HepG2 (cell line): ENCODE data around the gene CTSA. TPM values are rescaled to one million over a fixed set of nuclear protein-coding genes. Genes with fewer than 3 reads are reported as not detected.
A peak's percentile ranks its signal among the peaks of the same experiment; 100 is the strongest.

Source experiments
- HNRNPUL1 ChIP-seq: fragments of 200-400 bp; formaldehyde crosslinking; IDR thresholded peaks from 2 replicates; pipeline ENCODE4 v1.6.1; 2017; ENCODE audit warnings: low read depth, mild to moderate bottlenecking, low read length, moderate library complexity
- JUN ChIP-seq: sonication (generic); formaldehyde crosslinking; IDR thresholded peaks from 2 replicates; pipeline ENCODE4 v1.4.0; 2020; ENCODE audit warnings: mild to moderate bottlenecking, missing genetic modification reagents
- KAT2B ChIP-seq: fragments of 150-350 bp; IDR thresholded peaks from 2 replicates; pipeline ENCODE4 v1.6.1; 2014; ENCODE audit warnings: low read depth, low read length, borderline replicate concordance
- NAIF1 ChIP-seq: sonication (generic); formaldehyde crosslinking; IDR thresholded peaks from 2 replicates; pipeline ENCODE4 v1.5.0; 2020; ENCODE audit warnings: mild to moderate bottlenecking, missing genetic modification reagents, borderline replicate concordance
- PCBP1 ChIP-seq: fragments of 200-400 bp; formaldehyde crosslinking; IDR thresholded peaks from 2 replicates; pipeline ENCODE4 v1.6.1; 2017; ENCODE audit warnings: mild to moderate bottlenecking, low read depth, low read length, borderline replicate concordance
- PCBP2 ChIP-seq: fragments of 200-400 bp; formaldehyde crosslinking; optimal IDR thresholded peaks from 2 replicates; pipeline ENCODE3; 2018; ENCODE audit warnings: low read length, low read depth; ENCODE audit not compliant: poor library complexity, severe bottlenecking
- RAD21 ChIP-seq: fragments of 450-650 bp; formaldehyde crosslinking; IDR thresholded peaks from 2 replicates; pipeline ENCODE4 v1.5.0; 2020; ENCODE audit warnings: mild to moderate bottlenecking
- SETDB1 ChIP-seq: sonication (generic); formaldehyde crosslinking; IDR thresholded peaks from 2 replicates; pipeline ENCODE4 v1.5.1; 2020; ENCODE audit warnings: missing genetic modification reagents, mild to moderate bottlenecking, borderline replicate concordance
- TCF7 ChIP-seq: sonication (generic); IDR thresholded peaks from 2 replicates; pipeline ENCODE4 v1.6.1; 2016; ENCODE audit warnings: antibody characterized with exemption, low read depth
- TMF1 ChIP-seq: sonication (generic); formaldehyde crosslinking; IDR thresholded peaks from 2 replicates; pipeline ENCODE4 v1.8.1; 2022; ENCODE audit warnings: low read depth, missing genetic modification reagents
- ZEB1 ChIP-seq: IDR thresholded peaks from 2 replicates; pipeline ENCODE4 v1.6.1; 2012; ENCODE audit warnings: mild to moderate bottlenecking, low read depth, inconsistent platforms; ENCODE audit not compliant: insufficient replicate concordance
- ZNF124 ChIP-seq: sonication (generic); formaldehyde crosslinking; IDR thresholded peaks from 2 replicates; pipeline ENCODE4 v1.4.0; 2020; ENCODE audit warnings: missing genetic modification reagents
- ZNF329 ChIP-seq: sonication (generic); formaldehyde crosslinking; IDR thresholded peaks from 2 replicates; pipeline ENCODE4 v1.9.0; 2021; ENCODE audit warnings: low read depth, mild to moderate bottlenecking, missing genetic modification reagents
- ZNF766 ChIP-seq: sonication (generic); formaldehyde crosslinking; IDR thresholded peaks from 2 replicates; pipeline ENCODE4 v1.5.0; 2020; ENCODE audit warnings: missing genetic modification reagents, borderline replicate concordance
- ZNF780A ChIP-seq: sonication (generic); formaldehyde crosslinking; IDR thresholded peaks from 2 replicates; pipeline ENCODE4 v1.8.0; 2022; ENCODE audit warnings: mild to moderate bottlenecking, missing genetic modification reagents, moderate library complexity
- polyA plus RNA-seq, 8 experiments: library from polyadenylated mRNA; depleted of rRNA in 3 of 8; stranded (reverse) in 7 of 8; unstranded in 1 of 8; fragments of >200 nt; fragmentation: Illumina TruSeq in 4 of 8; extraction: Trizol in 4 of 8; gene quantifications; 2 replicates each; pipeline versions ENCODE4 v1.2.1 to v1.2.3, GENCODE V29; 2011 to 2016; ENCODE audit warnings: low read depth in 4 of 8, missing spikeins in 1 of 8, mixed read lengths in 1 of 8; ENCODE audit not compliant: insufficient read depth in 1 of 8
- total RNA-seq, 5 experiments: library from RNA; depleted of rRNA; stranded (reverse); fragments of >200 nt; fragmentation: Illumina TruSeq; extraction: Trizol; gene quantifications; 2 replicates each; pipeline ENCODE4 v1.2.3, GENCODE V29; 2016; ENCODE audit warnings: low read depth in 1 of 5
- TF ChIP-seq, protein P1 (sequence below): sonication (generic); formaldehyde crosslinking; IDR thresholded peaks from 2 replicates; pipeline ENCODE4 v1.9.0; 2021; ENCODE audit warnings: missing genetic modification reagents, borderline replicate concordance
- TF ChIP-seq, protein P2 (sequence below): sonication (generic); formaldehyde crosslinking; IDR thresholded peaks from 2 replicates; pipeline ENCODE4 v1.5.1; 2020; ENCODE audit warnings: mild to moderate bottlenecking, missing genetic modification reagents
- TF ChIP-seq, protein P3 (sequence below): sonication (generic); formaldehyde crosslinking; IDR thresholded peaks from 2 replicates; pipeline ENCODE4 v1.4.0; 2020; ENCODE audit warnings: missing genetic modification reagents, borderline replicate concordance
- TF ChIP-seq, protein P4 (sequence below): sonication (generic); formaldehyde crosslinking; IDR thresholded peaks from 2 replicates; pipeline ENCODE4 v1.4.0; 2020; ENCODE audit warnings: missing genetic modification reagents, mild to moderate bottlenecking, borderline replicate concordance

Gene CTSA
- total and polyA plus RNA-seq, 2 of the 13 experiments (the other 11 are each of a cell fraction or from before 2014, with no cell fraction given), result 202 to 231 TPM

DNA sequence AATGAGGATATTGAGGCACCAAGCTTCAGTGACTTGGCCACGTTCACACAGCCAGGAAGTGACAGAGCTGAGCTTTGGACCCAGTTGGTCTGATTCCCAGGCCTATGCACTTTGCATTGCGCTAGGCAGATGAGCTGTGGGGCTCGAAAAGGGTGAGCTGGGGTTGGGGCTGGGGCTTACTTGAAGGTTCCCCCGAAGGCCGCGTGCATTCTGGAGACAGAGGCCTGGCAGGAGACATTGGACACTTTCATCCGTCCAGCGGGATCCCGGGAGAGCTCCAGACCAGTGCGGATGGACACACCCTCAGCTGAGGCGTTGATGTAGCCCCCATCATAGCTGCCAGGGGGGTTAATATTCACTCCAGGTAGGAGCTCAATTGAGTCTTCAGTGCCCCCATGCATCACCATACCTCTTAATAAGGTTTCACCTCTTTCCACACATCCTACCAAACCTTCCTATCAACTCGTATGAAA, 18.2 kb downstream of the CTSA start (continued):
- TF ChIP-seq, protein P1, sequence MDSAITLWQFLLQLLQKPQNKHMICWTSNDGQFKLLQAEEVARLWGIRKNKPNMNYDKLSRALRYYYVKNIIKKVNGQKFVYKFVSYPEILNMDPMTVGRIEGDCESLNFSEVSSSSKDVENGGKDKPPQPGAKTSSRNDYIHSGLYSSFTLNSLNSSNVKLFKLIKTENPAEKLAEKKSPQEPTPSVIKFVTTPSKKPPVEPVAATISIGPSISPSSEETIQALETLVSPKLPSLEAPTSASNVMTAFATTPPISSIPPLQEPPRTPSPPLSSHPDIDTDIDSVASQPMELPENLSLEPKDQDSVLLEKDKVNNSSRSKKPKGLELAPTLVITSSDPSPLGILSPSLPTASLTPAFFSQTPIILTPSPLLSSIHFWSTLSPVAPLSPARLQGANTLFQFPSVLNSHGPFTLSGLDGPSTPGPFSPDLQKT, result no peak
- TF ChIP-seq ZNF766 (CRISPR knock-in tag), result 0 out of 2 replicates have a peak, but pooled peaks have one; percentile 9
- TF ChIP-seq RAD21 (CRISPR knock-in tag), result no peak; the same call in 1 of the 2 replicates
- TF ChIP-seq ZNF329, result 0 out of 2 replicates have a peak, but pooled peaks have one; percentile 38
- TF ChIP-seq PCBP2, result no peak
- no peak for TF ChIP-seq JUN (CRISPR knock-in tag)
- TF ChIP-seq, protein P2, sequence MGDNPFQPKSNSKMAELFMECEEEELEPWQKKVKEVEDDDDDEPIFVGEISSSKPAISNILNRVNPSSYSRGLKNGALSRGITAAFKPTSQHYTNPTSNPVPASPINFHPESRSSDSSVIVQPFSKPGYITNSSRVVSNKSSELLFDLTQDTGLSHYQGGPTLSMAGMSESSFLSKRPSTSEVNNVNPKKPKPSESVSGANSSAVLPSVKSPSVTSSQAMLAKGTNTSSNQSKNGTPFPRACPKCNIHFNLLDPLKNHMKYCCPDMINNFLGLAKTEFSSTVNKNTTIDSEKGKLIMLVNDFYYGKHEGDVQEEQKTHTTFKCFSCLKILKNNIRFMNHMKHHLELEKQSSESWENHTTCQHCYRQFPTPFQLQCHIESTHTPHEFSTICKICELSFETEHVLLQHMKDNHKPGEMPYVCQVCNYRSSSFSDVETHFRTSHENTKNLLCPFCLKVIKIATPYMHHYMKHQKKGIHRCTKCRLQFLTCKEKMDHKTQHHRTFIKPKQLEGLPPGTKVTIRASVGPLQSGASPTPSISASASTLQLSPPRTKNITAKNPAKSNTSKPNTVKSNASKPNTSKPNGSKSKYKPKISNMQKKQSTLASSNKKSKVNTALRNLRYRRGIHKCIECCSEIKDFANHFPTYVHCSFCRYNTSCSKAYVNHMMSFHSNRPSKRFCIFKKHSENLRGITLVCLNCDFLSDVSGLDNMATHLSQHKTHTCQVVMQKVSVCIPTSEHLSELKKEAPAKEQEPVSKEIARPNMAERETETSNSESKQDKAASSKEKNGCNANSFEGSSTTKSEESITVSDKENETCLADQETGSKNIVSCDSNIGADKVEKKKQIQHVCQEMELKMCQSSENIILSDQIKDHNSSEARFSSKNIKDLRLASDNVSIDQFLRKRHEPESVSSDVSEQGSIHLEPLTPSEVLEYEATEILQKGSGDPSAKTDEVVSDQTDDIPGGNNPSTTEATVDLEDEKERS (CRISPR knock-in tag), result 0 out of 2 replicates have a peak, but pooled peaks have one; percentile 52
- TF ChIP-seq, protein P3, sequence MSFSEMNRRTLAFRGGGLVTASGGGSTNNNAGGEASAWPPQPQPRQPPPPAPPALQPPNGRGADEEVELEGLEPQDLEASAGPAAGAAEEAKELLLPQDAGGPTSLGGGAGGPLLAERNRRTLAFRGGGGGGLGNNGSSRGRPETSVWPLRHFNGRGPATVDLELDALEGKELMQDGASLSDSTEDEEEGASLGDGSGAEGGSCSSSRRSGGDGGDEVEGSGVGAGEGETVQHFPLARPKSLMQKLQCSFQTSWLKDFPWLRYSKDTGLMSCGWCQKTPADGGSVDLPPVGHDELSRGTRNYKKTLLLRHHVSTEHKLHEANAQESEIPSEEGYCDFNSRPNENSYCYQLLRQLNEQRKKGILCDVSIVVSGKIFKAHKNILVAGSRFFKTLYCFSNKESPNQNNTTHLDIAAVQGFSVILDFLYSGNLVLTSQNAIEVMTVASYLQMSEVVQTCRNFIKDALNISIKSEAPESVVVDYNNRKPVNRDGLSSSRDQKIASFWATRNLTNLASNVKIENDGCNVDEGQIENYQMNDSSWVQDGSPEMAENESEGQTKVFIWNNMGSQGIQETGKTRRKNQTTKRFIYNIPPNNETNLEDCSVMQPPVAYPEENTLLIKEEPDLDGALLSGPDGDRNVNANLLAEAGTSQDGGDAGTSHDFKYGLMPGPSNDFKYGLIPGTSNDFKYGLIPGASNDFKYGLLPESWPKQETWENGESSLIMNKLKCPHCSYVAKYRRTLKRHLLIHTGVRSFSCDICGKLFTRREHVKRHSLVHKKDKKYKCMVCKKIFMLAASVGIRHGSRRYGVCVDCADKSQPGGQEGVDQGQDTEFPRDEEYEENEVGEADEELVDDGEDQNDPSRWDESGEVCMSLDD, result no peak
- peak; percentile 76; the same call in 1 of the 2 replicates for TF ChIP-seq NAIF1 (CRISPR knock-in tag)
- TF ChIP-seq ZNF124 (CRISPR knock-in tag), result 0 out of 2 replicates have a peak, but pooled peaks have one; percentile 7
- no peak for TF ChIP-seq PCBP1
- no peak for TF ChIP-seq ZEB1
- no peak for TF ChIP-seq SETDB1 (CRISPR knock-in tag)
- TF ChIP-seq KAT2B, result no peak
- no peak for TF ChIP-seq TCF7
- TF ChIP-seq, protein P4, sequence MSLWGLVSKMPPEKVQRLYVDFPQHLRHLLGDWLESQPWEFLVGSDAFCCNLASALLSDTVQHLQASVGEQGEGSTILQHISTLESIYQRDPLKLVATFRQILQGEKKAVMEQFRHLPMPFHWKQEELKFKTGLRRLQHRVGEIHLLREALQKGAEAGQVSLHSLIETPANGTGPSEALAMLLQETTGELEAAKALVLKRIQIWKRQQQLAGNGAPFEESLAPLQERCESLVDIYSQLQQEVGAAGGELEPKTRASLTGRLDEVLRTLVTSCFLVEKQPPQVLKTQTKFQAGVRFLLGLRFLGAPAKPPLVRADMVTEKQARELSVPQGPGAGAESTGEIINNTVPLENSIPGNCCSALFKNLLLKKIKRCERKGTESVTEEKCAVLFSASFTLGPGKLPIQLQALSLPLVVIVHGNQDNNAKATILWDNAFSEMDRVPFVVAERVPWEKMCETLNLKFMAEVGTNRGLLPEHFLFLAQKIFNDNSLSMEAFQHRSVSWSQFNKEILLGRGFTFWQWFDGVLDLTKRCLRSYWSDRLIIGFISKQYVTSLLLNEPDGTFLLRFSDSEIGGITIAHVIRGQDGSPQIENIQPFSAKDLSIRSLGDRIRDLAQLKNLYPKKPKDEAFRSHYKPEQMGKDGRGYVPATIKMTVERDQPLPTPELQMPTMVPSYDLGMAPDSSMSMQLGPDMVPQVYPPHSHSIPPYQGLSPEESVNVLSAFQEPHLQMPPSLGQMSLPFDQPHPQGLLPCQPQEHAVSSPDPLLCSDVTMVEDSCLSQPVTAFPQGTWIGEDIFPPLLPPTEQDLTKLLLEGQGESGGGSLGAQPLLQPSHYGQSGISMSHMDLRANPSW (CRISPR knock-in tag), result no peak
- TF ChIP-seq HNRNPUL1, result no peak
- TF ChIP-seq ZNF780A (CRISPR knock-in tag), result no peak
- no peak for TF ChIP-seq TMF1 (CRISPR knock-in tag)
